Middle frontal gyrus (tissue), 1 donor: ENCODE data around the gene TOR1B.

Experiments used
- DNase-seq: peaks from one replicate; pipeline ENCODE4 v3.0.0-alpha.2; 2015; ENCODE audit warnings: low spot score; ENCODE audit errors: extremely low spot score

TOR1B gene

DNA sequence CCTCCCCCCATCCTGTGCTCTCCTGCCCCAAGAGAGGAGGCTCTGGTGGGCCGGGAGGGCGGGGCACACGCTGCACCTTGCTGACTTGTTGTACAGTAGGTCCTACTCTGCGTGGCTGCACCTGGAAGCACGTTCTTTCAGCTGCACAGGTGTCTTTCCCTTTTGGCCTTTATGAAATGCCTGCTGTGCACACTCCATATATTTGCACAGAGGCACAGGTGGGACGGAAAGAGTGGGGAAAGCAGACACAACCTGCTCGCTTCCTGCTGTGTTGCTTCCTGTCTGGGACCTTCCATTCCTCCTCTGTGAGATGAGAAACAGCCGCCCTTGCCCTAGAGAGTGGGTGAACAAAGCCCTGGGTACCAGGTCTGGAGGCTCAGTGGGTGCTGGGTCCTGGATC lies 37.0 kb downstream of the TOR1B start:
- no peak for DNase-seq

DNA sequence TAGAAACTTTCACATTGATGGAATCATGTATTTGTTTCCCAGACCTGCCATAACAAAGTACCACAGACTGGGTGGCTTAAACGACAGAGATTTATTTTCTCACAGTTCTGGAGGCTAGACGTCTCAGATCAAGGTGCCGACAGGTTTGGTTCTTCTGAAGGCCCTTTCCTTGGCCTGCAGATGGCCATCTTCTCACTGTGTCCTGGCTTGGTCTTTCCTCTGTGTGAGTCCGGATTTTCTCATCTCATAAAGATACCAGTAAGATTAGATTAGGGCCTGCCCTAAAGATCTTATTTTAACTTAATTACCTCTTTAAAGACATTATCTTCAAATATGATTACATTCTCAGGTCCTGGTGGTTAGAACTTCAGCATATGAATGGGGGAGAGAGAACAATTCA lies 38.1 kb downstream of the TOR1B start:
- no peak for DNase-seq

- DNase-seq, result no peak
Measured at GRCh38 chr9:129845373-129845772, 42.4 kb downstream of the TOR1B start.

DNA sequence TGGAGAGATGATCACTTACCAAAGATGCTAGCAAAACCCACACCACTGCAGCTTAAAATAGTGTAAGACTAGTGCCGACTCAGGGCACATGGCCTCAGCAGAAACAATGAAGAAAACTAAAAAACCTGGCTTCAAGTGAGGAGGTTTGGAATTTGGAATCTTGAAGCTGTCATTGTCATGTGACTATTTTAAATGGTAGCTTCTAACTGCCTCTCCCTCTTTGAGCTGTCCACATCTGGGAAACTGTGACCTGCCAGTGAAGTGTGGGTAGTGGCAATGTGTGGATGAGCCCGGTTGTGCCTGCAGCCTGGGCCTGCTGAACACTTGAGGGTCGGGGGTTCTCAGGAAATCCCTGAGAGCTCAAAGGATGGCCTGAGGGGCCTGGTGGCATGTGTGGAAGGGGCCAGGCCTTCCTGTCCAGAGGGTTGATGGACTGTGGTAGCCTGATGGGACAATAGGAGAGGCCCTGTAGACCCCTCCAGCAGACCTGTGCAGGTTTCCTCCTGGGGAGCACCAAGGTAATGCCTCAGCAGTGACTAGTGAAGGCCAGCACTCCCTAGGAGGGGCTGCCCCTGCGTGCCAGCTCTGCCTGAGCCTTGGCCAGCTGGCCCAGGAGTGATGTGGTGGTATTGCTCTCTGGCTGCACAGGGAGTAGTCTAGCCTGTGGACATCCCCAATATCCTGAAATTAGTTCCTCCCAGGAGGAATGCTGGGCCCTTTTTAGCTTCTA lies 45.9 kb downstream of the TOR1B start:
- DNase-seq, result no peak

DNA sequence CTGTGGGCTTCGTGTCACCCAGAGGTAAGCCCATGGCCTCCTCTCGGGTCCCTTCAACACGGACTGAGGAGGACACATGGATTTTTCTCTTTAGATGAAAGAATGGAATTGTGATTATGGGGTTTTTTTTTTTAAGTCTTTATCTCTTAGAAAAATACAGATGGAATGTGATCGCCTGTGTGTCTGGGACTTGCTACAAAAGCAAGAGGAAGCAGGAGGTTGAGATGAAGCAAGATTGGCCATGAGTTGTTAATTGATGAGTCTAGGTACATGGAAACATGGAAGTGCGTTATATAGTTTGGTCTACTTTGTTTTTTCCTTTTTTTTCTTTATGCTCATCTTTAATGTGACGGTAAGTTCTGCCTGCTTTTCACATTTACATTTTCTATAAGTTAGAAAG lies 46.9 kb downstream of the TOR1B start:
- DNase-seq, result no peak

GRCh38 chr9:129850821-129851550 lies 48.0 kb downstream of the TOR1B start:
- DNase-seq, result no peak

DNA sequence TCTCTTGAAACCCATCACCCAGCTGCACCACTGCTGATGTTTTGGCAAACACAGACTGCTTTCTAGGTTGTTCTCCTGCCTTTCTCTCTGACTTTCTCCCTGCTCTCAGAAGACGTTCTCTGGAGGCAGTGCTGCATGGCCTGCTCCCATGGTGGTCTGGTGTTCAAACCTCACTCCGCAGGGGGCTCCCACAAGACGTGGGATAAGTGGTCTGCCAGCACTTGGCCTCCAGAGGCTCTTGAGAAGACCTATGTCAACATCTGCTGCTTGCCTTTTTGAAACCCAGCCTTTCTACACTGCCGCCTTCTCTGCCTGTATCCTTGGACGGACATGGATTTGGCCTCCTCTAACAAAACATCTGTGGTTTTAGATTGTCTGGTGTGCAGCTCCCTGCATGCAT lies 48.8 kb downstream of the TOR1B start:
- DNase-seq, result no peak

GRCh38 chr9:129852579-129852978 lies 49.6 kb downstream of the TOR1B start:
- no peak for DNase-seq

GRCh38 chr9:129853614-129854013 lies 50.6 kb downstream of the TOR1B start:
- no peak for DNase-seq

- DNase-seq, result no peak
Measured at GRCh38 chr9:129854588-129855110, 51.7 kb downstream of the TOR1B start.

GRCh38 chr9:129857207-129857606 lies 54.2 kb downstream of the TOR1B start:
- no peak for DNase-seq

GRCh38 chr9:129858167-129858962 lies 55.4 kb downstream of the TOR1B start:
- no peak for DNase-seq
